Neural progenitor cell (in vitro differentiated cells): Measurements from ENCODE around the gene MRPS10.

Source experiments
- EZH2 ChIP-seq: fragments of 200-600 bp; sonication (generic); IDR thresholded peaks from 2 replicates; pipeline ENCODE4 v1.6.1; 2017; ENCODE audit warnings: antibody characterized with exemption, mild to moderate bottlenecking, moderate library complexity
- EZH2phosphoT487 ChIP-seq: fragments of 200-600 bp; sonication (generic); IDR thresholded peaks from 2 replicates; pipeline ENCODE4 v1.6.1; 2017; ENCODE audit warnings: antibody characterized with exemption
- TF ChIP-seq, protein P1 (sequence below): fragments of 200-600 bp; sonication (generic); IDR thresholded peaks from 2 replicates; pipeline ENCODE4 v1.5.1; 2017; ENCODE audit warnings: antibody characterized with exemption, mild to moderate bottlenecking

DNA sequence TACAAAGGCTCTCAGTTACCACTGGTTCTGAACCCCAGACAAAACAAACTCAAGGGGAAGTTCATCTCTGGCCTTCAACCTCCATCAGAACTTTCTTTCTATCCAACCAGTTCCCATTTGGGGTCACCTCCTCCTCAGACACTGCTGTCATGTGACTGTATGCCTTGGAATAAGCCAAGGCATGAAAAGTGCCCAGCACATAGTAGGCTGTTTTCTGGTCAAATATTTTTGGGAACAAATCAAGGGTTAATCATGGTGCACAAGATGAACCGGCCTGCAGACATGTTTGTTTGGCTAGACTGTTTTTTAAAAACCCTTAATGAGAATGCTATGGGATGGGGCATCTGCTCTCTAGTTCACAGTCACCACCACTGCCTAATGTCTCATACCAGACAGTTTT lies 48.9 kb upstream of the MRPS10 start:
- TF ChIP-seq, protein P1, sequence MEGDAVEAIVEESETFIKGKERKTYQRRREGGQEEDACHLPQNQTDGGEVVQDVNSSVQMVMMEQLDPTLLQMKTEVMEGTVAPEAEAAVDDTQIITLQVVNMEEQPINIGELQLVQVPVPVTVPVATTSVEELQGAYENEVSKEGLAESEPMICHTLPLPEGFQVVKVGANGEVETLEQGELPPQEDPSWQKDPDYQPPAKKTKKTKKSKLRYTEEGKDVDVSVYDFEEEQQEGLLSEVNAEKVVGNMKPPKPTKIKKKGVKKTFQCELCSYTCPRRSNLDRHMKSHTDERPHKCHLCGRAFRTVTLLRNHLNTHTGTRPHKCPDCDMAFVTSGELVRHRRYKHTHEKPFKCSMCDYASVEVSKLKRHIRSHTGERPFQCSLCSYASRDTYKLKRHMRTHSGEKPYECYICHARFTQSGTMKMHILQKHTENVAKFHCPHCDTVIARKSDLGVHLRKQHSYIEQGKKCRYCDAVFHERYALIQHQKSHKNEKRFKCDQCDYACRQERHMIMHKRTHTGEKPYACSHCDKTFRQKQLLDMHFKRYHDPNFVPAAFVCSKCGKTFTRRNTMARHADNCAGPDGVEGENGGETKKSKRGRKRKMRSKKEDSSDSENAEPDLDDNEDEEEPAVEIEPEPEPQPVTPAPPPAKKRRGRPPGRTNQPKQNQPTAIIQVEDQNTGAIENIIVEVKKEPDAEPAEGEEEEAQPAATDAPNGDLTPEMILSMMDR = no peak
- TF ChIP-seq EZH2phosphoT487 (no peak), EZH2 (no peak)
